GM19395 (cell line): ENCODE results near the gene SSBP4.

Source experiments
- ATAC-seq: cut with Tn5 transposase; IDR thresholded peaks from one replicate; pipeline ENCODE4 v1.9.1; 2021; ENCODE audit warnings: mild to moderate bottlenecking, moderate library complexity; ENCODE audit not compliant: unreplicated experiment

The SSBP4 gene

DNA sequence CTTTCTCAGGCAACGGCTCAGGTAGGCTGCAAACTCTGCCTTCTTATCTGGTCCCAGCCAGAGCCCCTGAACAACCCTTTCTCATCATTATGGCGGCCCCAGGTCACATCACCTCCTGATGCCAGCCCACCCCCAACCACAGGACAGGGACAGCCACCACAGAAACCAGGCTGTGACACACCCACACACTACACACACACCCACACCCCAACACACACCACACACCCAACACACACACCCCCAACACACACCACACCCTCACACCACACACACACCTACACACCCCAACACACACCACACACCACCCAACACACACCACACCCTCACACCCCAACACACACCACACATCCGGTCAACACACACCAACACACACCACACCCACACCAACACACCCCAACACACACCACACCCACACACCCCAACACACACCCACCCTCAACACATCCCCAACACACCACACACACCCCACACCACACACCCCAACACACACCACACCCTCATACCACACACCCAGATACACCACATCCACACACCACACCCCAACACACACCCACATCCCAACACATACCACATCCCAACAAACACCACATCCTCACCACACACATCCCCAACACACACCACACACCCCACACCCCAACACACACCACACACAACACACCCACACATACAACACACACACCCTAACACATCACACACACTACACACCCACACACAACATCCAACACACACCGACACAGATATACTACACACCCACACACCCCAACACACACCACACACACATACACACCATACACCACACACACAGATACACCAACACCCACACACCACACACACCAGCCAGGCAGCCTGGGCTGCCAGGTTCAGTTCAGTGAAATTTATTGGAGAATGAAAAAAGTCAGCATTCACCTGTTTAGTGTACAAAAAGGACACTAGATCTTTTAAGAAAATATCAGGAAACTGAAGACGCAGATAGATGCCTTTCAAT is 22.9 kb downstream of the SSBP4 start:
- no peak for ATAC-seq

GRCh38 chr19:18442941-18443340 is 23.7 kb downstream of the SSBP4 start:
- no peak for ATAC-seq

DNA sequence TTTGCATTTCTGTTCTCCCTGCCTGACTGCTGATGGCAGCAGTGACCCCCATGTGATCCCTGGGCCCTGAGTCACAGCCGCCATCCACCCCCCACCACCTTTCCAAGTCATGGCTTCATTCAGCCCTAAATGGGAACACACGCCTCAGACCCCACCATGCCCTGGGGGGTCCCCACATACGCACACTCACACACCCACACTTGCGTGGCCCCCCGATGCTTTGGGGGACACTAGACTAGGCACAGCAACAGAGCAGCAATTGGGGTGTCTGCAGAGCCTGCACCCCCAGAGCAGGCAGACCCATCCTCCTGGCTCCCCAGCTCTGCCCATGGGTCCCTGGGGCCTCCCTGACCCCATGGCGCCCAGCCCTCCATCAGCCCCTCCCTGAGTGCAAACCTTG is 24.2 kb downstream of the SSBP4 start:
- ATAC-seq = no peak

- no peak for ATAC-seq
Measured at GRCh38 chr19:18443831-18444230, 24.6 kb downstream of the SSBP4 start.

- no peak for ATAC-seq
Measured at GRCh38 chr19:18444513-18444912, 25.3 kb downstream of the SSBP4 start.

DNA sequence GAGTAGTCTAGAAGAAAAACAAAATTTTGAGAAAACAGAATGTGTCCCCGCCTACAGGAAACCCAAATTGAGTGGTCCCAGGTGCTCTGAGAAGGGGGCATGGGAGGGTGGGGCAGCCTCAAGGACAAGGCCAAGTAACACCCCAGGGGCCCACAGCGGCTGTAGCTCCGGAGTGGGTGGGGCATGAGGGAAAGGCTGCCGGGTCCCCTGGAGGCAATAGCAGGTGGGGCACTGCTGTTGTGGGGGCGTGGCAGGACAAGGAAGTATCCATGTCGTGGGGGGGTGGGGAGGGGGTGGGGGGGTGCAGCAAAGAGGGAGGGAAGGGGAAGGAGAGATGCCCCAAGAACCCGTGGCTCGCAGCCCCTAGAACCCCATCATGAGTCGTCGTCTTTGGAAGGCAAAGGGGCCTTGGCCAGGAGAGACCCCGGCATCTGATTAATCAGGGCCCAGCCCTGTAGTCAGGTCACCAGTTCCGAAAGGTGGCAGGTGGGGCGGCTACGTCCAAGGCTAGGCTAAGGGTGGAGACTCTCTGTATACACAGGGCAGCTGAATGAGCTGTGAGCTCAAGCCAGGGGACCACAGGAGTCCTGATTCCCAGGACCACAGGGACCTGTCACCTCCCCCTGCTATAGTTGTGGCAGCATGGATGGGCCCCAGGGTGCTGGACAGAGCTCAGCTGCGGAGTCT is 26.2 kb downstream of the SSBP4 start:
- ATAC-seq = no peak

DNA sequence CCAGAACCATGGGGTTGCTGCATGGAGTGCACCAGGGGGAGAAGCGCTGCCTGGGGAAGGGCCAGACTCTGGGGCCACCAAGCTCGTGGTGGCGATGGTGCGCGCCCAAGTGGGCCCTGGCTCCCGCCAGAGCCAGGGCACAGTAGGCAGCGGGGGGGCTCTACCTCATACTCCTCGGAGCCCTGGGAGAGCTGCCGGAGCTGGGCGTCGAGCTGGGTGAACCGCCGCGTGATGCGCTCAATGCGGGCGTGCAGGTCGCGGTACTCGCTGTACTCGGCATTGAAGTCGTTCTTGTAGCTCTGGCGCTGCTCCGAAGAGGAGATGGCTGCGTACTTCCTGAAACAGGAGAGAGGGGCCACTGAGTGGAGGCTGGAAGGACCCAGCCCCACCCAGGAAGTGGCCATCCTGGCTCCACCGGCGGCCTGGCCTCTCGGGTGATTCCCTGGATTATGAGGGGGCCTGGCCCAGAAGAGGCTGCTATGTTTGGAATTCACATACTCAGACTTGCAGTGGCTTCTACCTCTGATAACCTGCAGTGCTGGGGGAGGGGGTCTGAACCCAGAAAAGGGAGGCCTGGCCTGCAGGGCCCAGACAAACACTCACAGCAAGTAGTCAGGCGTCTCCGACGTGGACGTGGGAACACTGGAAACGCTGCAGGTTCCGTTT is 27.1 kb downstream of the SSBP4 start:
- ATAC-seq = no peak

DNA sequence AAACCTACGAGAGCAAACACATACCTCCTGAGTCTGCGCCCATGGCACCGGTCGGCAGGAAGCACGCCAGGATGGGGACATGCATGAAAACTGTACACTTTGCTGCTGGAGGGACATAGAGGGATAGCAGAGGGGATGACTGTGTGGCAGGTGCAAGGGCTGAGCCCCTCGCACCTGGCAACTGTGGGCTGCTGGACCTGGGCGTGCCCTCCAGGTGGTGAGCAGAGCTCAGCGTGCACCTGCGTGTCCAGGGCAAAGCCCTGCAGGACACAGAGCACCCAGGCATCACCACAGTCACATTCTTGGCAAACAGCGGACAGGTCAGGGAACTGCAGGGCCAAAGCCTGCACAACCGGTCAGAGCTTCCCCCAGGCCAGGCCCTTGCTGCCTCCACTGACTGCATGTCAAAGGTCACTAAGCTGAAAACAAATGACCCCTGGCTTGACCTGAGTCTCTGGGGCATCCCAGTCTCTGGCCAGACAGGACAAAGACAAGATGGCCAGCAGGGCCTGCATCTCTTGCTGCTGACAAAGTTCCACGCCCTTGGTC is 27.7 kb downstream of the SSBP4 start:
- ATAC-seq = no peak

- ATAC-seq = no peak
Measured at GRCh38 chr19:18449552-18449951, 30.4 kb downstream of the SSBP4 start.

DNA sequence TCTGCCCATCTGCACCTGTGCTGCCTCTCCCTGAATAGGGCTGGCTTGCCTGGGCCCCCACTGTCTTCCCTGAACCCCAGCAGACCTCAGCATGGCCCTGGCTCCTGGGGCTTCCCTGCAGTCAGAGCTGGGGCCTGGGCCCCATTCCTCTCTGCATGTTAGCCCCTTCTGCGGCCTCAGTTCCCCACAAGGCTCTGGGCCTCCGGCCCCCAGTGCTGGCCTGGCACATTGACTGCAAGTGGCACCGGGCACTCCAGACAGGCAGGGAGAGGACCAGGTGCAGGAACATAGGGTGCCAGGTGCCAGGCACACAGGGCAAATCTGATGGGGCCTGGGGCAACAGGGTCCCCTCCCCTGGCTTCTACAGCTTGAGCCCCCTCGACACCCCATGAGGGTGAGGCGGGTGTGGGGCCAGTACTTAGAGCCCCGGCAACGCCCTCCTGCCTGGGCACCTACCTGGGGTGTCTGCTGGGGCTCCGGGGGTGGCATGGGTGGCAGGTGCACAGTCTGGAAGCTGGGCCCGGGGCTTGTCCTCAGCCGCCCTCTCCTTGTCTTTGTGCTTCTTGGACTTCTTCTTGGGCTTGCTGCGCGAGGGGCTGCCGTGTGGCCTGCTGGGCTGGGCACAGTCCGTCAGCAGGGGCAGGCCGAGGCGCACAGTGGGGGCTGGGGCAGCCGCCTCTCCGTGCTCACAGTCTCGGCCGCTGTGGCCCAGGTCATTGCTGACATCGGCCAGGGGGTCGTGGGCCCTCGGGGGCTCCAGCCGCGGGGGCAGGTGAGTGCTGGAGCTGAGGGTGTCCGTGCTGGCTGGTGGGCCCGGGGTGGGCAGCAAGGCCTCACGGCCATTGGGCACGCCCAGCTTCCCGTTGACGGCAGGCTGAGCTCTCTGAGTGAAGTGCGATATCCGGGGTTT is 31.1 kb downstream of the SSBP4 start:
- ATAC-seq = no peak

- ATAC-seq = no peak
Measured at GRCh38 chr19:18450931-18451836, 32.0 kb downstream of the SSBP4 start.

DNA sequence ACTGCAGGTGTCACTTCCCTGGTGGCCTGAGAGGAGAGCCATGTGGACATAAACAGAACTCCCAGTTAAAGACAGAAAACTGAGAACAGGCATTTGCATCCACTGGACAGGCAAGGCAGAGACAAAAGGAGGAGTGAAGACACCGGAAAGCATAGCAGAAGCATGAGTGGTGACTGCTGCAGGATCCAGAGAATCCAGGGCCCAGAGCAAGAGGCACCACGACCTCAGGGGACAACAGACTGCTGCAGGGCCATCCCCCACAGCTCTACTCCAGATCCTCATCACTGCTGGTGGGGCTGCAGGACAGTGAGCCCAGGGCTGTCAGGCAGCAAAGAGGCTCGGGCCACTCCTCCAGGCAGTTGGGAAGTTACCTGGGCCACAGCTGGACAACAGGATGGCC is 33.2 kb downstream of the SSBP4 start:
- no peak for ATAC-seq

DNA sequence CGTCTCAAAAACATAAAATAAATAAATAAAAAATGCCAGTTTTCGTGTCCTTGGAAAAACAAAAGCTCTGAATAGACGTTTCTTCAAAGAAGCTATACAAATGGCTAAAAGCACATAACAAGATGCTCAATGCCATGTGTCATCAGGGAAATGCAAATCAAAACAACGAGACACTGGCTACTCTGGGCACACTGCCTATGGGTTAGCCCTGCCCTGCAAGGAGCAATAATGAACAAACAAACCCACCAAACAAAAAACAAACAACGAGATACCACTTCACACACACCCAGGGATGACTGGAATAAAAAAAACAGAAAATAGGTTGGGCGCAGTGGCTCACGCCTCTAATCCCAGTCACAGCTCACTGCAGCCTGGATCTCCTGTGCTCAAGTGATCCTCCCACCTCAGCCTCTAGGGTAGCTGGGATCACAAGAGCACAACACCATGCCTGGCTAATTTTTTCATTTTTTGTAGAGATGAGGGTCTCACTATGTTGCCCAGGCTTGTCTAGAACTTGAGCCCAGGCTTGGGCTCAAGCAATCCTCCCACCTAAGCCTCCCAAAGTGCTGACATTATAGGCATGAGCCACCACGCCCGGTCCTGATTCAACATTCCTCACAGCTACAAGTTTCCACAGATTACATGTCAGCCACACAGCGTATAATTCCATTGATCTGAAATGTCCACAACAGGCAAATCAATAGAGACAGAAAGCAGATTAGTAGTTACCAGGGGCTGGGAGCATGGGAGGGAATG is 34.2 kb downstream of the SSBP4 start:
- no peak for ATAC-seq

DNA sequence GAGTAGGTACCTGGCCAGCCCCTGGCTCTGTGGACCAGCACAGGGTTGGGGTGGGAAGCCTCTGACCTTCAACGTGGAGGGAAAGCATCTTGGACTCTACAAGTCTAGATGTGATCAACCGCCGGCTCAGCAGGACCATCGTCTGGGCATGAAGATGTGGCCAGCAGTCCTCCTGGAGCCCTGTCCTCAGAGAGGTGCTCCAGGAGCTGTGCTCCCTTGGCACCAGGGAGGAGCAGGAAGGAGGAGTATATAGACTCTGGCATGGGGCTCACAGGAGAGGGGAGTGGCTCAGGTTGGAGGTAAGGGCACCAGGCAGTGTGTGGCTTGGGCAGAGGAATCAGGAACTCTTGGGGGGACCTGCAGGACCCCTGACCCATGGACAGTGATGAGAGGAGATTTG is 37.1 kb downstream of the SSBP4 start:
- no peak for ATAC-seq

- no peak for ATAC-seq
Measured at GRCh38 chr19:18456974-18457373, 37.8 kb downstream of the SSBP4 start.

DNA sequence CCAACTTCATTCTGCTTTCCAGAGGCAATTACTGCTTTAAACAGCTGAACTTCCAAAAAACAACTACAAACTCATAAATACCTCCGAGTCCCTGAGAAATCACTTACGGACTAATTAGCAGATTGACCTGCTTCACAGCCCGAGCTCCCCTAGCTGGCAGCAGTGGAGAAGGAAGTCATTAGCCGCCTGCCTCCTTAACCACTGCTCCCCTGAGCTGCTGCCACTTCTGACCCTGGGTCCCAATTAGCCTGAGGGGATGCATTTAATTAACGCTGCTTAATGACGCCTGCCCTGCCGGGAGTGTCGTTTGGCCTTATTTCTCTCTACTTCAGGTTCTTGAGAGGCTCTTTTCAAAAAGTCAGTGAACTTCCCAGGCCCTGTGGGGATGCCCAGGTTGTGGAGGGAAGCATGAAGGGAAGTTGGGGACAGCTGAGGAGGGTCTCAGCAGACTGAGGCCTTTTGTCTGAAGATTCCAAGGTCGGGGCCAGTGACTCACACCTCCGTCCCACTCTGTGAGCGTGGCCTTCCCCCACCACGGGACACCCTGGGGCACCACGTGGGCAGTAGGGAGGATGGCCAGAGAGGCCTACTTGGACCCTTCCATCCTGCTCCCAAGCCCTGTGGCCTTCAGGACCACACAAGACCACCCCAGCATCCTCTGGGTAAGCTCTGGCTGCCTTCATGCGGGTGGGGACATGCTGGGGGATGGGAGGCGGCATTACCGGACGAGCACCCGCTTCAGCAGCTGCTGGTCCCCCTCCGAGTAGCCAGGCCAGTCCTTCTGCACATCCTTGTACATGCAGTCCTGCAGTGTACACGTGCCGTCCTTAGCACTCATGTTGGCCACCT is 38.5 kb downstream of the SSBP4 start:
- no peak for ATAC-seq

GRCh38 chr19:18460900-18461299 is 41.7 kb downstream of the SSBP4 start:
- no peak for ATAC-seq

- no peak for ATAC-seq
Measured at GRCh38 chr19:18461471-18461870, 42.3 kb downstream of the SSBP4 start.
